Peyer's patch (tissue), 4 donors: ENCODE measurements around the gene SCARF2. TPM values are rescaled to one million over a fixed set of nuclear protein-coding genes. Genes with fewer than 3 reads are reported as not detected.
"Not testable (repeated sequence)": the region's sequence is repeated elsewhere in the genome, so short reads cannot be mapped to it uniquely, and the experiment has no call there.

Experiments used
- DNase-seq, 3 donors: peaks; one replicate each; pipeline ENCODE4 v3.0.0-alpha.2; 2017 to 2019
- H3K27ac ChIP-seq, 4 donors: fragments of 200-600 bp; sonication (generic); one replicate each; pipeline ENCODE4 v1.5.1; 2016 to 2019
- H3K27me3 ChIP-seq, 2 donors: fragments of 200-600 bp; sonication (generic); one replicate each; pipeline ENCODE4 v1.5.1; 2019
- H3K36me3 ChIP-seq, 3 donors: fragments of 200-600 bp; sonication (generic); one replicate each; pipeline ENCODE4 v1.5.1; 2016 to 2019
- H3K4me1 ChIP-seq, 4 donors: fragments of 200-600 bp; sonication (generic); one replicate each; pipeline ENCODE4 v1.5.1; 2016 to 2019
- H3K4me3 ChIP-seq, 4 donors: fragments of 200-600 bp; sonication (generic); 1 replicate in 3 of 4; 2 replicates in 1 of 4; pipeline ENCODE4 v1.5.1; 2016 to 2019; ENCODE audit warnings: mild to moderate bottlenecking in 1 of 4
- H3K9me3 ChIP-seq, 4 donors: fragments of 200-600 bp; sonication (generic); one replicate each; pipeline ENCODE4 v1.5.1; 2016 to 2019; ENCODE audit warnings: mild to moderate bottlenecking in 1 of 4
- CTCF ChIP-seq, 6 experiments: fragments of 450-650 bp in 4 of 6; fragments of 200-600 bp in 2 of 6; sonication (generic) in 1 of 6; IDR thresholded peaks; one replicate each; pipeline ENCODE4 v1.5.1; 2017 to 2019; ENCODE audit warnings: antibody characterized with exemption in 6 of 6, mild to moderate bottlenecking in 3 of 6, moderate library complexity in 1 of 6
- POLR2A ChIP-seq, 2 donors: fragments of 450-650 bp; IDR thresholded peaks; one replicate each; pipeline ENCODE4 v1.5.1; 2017; ENCODE audit warnings: antibody characterized with exemption in 2 of 2, mild to moderate bottlenecking in 2 of 2, moderate library complexity in 2 of 2
- total RNA-seq, 4 donors: library from RNA; depleted of rRNA; stranded (reverse); fragments of >200 nt; gene quantifications; one replicate each; pipeline ENCODE4 v1.1.0, GENCODE V29; 2016

Gene SCARF2
- total RNA-seq, 4 donors from 2014 or later = 3.5 to 8.3 (median 5.2) TPM

- H3K27me3 ChIP-seq = no peaks in the 10 kb centered on the region
- TF ChIP-seq POLR2A (IDR thresholded peaks at IDR 0.05) (peak in 1 of 2 donors; percentile 36), CTCF (IDR thresholded peaks at IDR 0.05) (peak in 3 of 6 experiments; percentile 10 to 14 (median 14))
- peak within 1 kb of the TSS; percentile 63 to 83 (median 70) for H3K27ac ChIP-seq
- H3K9me3 ChIP-seq = no peaks in the 10 kb centered on the region
- H3K4me3 ChIP-seq = peak within 1 kb of the TSS; percentile 78 to 81 (median 79)
- H3K4me1 ChIP-seq = peaks cover 0 to 15% (median 8%) of the 10 kb centered on the region in 4 donors
- no peaks in the 10 kb centered on the region for H3K36me3 ChIP-seq
- peak; percentile 83 to 95 (median 90) for DNase-seq
Measured at GRCh38 chr22:20393705-20394476, 43.7 kb downstream of the SCARF2 start, which contains the start of gene ZNF74. TSS of gene ZNF74 (plus strand) at chr22:20394151. CDS start at chr22:20394629, 478 bp downstream.

GRCh38 chr22:20392983-20393704 lies 44.5 kb downstream of the SCARF2 start:
- no peaks in the 10 kb centered on the region for H3K27me3 ChIP-seq
- peak overlapping the region; percentile 78 to 81 (median 79) for H3K4me3 ChIP-seq
- no peaks in the 10 kb centered on the region for H3K9me3 ChIP-seq
- peaks cover 0 to 15% (median 8%) of the 10 kb centered on the region in 4 donors for H3K4me1 ChIP-seq
- TF ChIP-seq CTCF (IDR thresholded peaks at IDR 0.05) = no peak
- TF ChIP-seq POLR2A (IDR thresholded peaks at IDR 0.05) = no peak
- no peaks in the 10 kb centered on the region for H3K36me3 ChIP-seq
- H3K27ac ChIP-seq = peak overlapping the region; percentile 63 to 83 (median 70)
- no peak for DNase-seq

- not testable (repeated sequence) for H3K4me3 ChIP-seq, H3K36me3 ChIP-seq, H3K27me3 ChIP-seq, H3K9me3 ChIP-seq, H3K27ac ChIP-seq, DNase-seq
- H3K4me1 ChIP-seq = peaks cover 0 to 15% (median 8%) of the 10 kb centered on the region in 4 donors
Measured at GRCh38 chr22:20392365-20392881, 45.2 kb downstream of the SCARF2 start.

- Histone ChIP-seq H3K36me3 (no peaks in the 10 kb centered on the region), H3K27me3 (no peaks in the 10 kb centered on the region), H3K9me3 (no peaks in the 10 kb centered on the region), H3K4me3 (no peak overlapping the region), H3K27ac (no peak overlapping the region), H3K4me1 (peaks cover 0 to 15% (median 7%) of the 10 kb centered on the region in 4 donors)
- TF ChIP-seq POLR2A (IDR thresholded peaks at IDR 0.05) (no peak), CTCF (IDR thresholded peaks at IDR 0.05) (no peak)
- no peak for DNase-seq
Measured at GRCh38 chr22:20391222-20391621, 46.4 kb downstream of the SCARF2 start.

GRCh38 chr22:20390394-20390907 lies 47.2 kb downstream of the SCARF2 start:
- no peak overlapping the region for H3K27ac ChIP-seq
- DNase-seq = no peak
- H3K36me3 ChIP-seq = no peaks in the 10 kb centered on the region
- no peaks in the 10 kb centered on the region for H3K9me3 ChIP-seq
- peaks cover 0 to 14% (median 7%) of the 10 kb centered on the region in 4 donors for H3K4me1 ChIP-seq
- no peak overlapping the region for H3K4me3 ChIP-seq
- no peaks in the 10 kb centered on the region for H3K27me3 ChIP-seq
- TF ChIP-seq CTCF (IDR thresholded peaks at IDR 0.05) (no peak), POLR2A (IDR thresholded peaks at IDR 0.05) (no peak)
